ENCODE data around the gene GLUD1. TPM values are rescaled to one million over a fixed set of nuclear protein-coding genes. Genes with fewer than 3 reads are reported as not detected.
"Not testable (repeated sequence)": the region's sequence is repeated elsewhere in the genome, so short reads cannot be mapped to it uniquely, and the experiment has no call there.

Gene GLUD1
- total and polyA plus RNA-seq, 5 donors from 2014 or later: 122 to 157 (median 125) TPM

DNA sequence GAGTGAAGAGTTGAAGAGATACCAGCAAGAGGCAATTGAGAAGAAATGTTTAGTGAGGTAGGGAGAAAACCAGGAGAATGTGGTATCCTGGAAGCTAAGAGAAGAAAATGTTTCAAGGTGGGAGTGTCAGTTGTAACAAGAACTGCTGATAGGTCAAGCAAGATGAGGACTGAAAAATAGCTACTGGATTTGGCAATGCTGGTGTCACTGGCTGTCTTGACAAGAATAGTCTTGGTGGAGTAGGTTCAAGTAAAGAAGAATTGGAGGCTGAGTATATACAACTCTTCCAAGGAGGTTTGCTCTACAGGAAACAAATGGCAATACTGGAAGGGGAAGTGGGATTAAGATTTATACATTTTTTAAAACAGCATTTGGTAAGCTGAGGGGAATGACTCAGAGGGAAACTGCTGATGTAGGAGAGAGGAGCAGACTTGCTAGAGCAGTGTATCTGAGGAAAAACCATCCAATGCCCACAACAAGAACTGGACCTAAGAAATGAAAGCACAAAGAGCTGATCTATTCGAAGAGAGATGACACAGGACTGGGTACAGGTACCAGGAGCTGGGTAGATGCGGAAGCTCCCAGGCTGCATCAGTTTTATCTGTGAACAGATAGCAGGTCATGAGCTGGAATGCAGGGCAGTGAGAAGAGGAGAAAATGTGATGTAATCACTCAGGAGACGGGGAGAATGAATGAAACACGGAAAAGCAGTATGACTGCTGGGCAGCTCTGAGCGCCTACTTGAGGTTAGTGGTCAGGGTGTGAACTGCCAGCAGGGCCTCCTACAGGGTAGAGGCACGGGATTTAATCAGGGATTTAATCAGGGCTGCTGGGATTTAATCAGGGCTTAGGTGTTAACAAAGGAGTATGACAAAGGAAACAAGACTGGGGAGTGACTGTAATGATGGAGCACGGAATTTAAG, 40.0 kb downstream of the GLUD1 start:
- no peaks in the 10 kb centered on the region for H3K9me3 Mint-ChIP-seq
- ATAC-seq (ENCODE audit: low read depth in 2 of 2): no peak
- no peak overlapping the region for H3K27ac ChIP-seq (ENCODE audit: insufficient read depth, low read length, poor library complexity, severe bottlenecking)
- H3K4me3 ChIP-seq (ENCODE audit: low read depth, low read length): no peak overlapping the region
- H3K27me3 Mint-ChIP-seq: no peaks in the 10 kb centered on the region
- H3K27ac Mint-ChIP-seq: no peak overlapping the region
- H3K36me3 Mint-ChIP-seq: peaks cover 37% of the 10 kb centered on the region
- H3K4me1 ChIP-seq (ENCODE audit: control insufficient read depth, insufficient read depth, low read length, poor library complexity, severe bottlenecking): no peaks in the 10 kb centered on the region
- H3K27me3 ChIP-seq (ENCODE audit: control insufficient read depth, insufficient read depth, low read length): no peaks in the 10 kb centered on the region
- H3K36me3 ChIP-seq (ENCODE audit: control insufficient read depth, insufficient read depth, low read length): peaks cover 89% of the 10 kb centered on the region
- no peaks in the 10 kb centered on the region for H3K4me1 Mint-ChIP-seq
- no peaks in the 10 kb centered on the region for H3K9me3 ChIP-seq (ENCODE audit: control insufficient read depth in 2 of 2, low read length in 2 of 2)
- no peak for DNase-seq
- H3K4me3 Mint-ChIP-seq: no peak overlapping the region

GRCh38 chr10:87053577-87054181, 41.0 kb downstream of the GLUD1 start:
- H3K4me3 Mint-ChIP-seq: no peak overlapping the region
- peaks cover 31% of the 10 kb centered on the region for H3K36me3 Mint-ChIP-seq
- Histone ChIP-seq H3K27me3 (ENCODE audit: control insufficient read depth, insufficient read depth, low read length) (no peaks in the 10 kb centered on the region), H3K4me3 (ENCODE audit: low read depth, low read length) (no peak overlapping the region), H3K27ac (ENCODE audit: insufficient read depth, low read length, poor library complexity, severe bottlenecking) (no peak overlapping the region), H3K9me3 (ENCODE audit: control insufficient read depth in 2 of 2, low read length in 2 of 2) (no peaks in the 10 kb centered on the region), H3K4me1 (ENCODE audit: control insufficient read depth, insufficient read depth, low read length, poor library complexity, severe bottlenecking) (no peaks in the 10 kb centered on the region), H3K36me3 (ENCODE audit: control insufficient read depth, insufficient read depth, low read length) (peaks cover 89% of the 10 kb centered on the region)
- H3K27me3 Mint-ChIP-seq: no peaks in the 10 kb centered on the region
- H3K9me3 Mint-ChIP-seq: no peaks in the 10 kb centered on the region
- H3K27ac Mint-ChIP-seq: peak overlapping the region in 1 of 3 donors; percentile 38
- no peaks in the 10 kb centered on the region for H3K4me1 Mint-ChIP-seq
- no peak for DNase-seq
- ATAC-seq (ENCODE audit: low read depth in 2 of 2): no peak

GRCh38 chr10:87053111-87053510, 41.5 kb downstream of the GLUD1 start:
- Mint-ChIP-seq H3K4me1 (no peaks in the 10 kb centered on the region), H3K4me3 (no peak overlapping the region), H3K27me3 (no peaks in the 10 kb centered on the region), H3K27ac (peak overlapping the region in 1 of 3 donors; percentile 38), H3K36me3 (peaks cover 28% of the 10 kb centered on the region), H3K9me3 (no peaks in the 10 kb centered on the region)
- Histone ChIP-seq H3K9me3 (ENCODE audit: control insufficient read depth in 2 of 2, low read length in 2 of 2) (no peaks in the 10 kb centered on the region), H3K4me3 (ENCODE audit: low read depth, low read length) (no peak overlapping the region), H3K27ac (ENCODE audit: insufficient read depth, low read length, poor library complexity, severe bottlenecking) (no peak overlapping the region), H3K36me3 (ENCODE audit: control insufficient read depth, insufficient read depth, low read length) (peaks cover 88% of the 10 kb centered on the region), H3K4me1 (ENCODE audit: control insufficient read depth, insufficient read depth, low read length, poor library complexity, severe bottlenecking) (no peaks in the 10 kb centered on the region), H3K27me3 (ENCODE audit: control insufficient read depth, insufficient read depth, low read length) (no peaks in the 10 kb centered on the region)
- ATAC-seq (ENCODE audit: low read depth in 2 of 2) (no peak), DNase-seq (no peak)

DNA sequence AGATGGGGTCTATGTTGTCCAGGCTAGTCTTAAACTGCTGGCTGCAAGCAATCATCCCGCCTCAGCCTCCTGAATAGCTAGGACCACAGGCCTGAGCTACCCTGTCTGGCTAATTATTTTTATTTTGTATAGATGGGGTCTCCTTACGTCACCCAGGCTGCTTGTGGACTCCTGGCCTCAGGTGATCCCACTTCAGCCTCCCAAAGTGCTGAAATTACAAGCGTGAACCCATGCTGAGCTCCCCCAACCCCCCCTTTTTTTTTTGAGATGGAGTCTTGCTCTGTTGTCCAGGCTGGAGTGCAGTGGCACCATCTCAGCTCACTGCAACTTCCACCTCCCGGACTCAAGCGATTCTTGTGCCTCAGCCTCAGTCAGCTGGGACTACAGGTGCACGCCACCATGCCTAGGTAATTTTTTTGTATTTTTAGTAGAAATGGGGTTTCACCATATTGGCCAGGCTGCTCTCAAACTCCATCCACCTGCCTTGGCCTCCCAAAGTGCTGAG, 49.2 kb downstream of the GLUD1 start:
- ATAC-seq (ENCODE audit: low read depth in 2 of 2) (no peak), DNase-seq (no peak)
- Mint-ChIP-seq H3K36me3 (peaks cover 35% of the 10 kb centered on the region), H3K4me1 (no peaks in the 10 kb centered on the region), H3K9me3 (peaks cover 0 to 3% (median 0%) of the 10 kb centered on the region in 7 donors), H3K27ac (peak overlapping the region in 2 of 3 donors; percentile 42 to 44), H3K4me3 (no peak overlapping the region), H3K27me3 (no peaks in the 10 kb centered on the region)
- no peaks in the 10 kb centered on the region for H3K9me3 ChIP-seq (ENCODE audit: control insufficient read depth in 2 of 2, low read length in 2 of 2)
- no peaks in the 10 kb centered on the region for H3K27me3 ChIP-seq (ENCODE audit: control insufficient read depth, insufficient read depth, low read length)
- H3K36me3 ChIP-seq (ENCODE audit: control insufficient read depth, insufficient read depth, low read length): peaks cover 41% of the 10 kb centered on the region
- H3K27ac ChIP-seq (ENCODE audit: insufficient read depth, low read length, poor library complexity, severe bottlenecking): no peak overlapping the region
- H3K4me3 ChIP-seq (ENCODE audit: low read depth, low read length): no peak overlapping the region
- no peaks in the 10 kb centered on the region for H3K4me1 ChIP-seq (ENCODE audit: control insufficient read depth, insufficient read depth, low read length, poor library complexity, severe bottlenecking)

GRCh38 chr10:87043579-87043978, 51.1 kb downstream of the GLUD1 start:
- not testable (repeated sequence) for H3K27ac Mint-ChIP-seq; H3K9me3 ChIP-seq (ENCODE audit: control insufficient read depth in 2 of 2, low read length in 2 of 2); ATAC-seq (ENCODE audit: low read depth in 2 of 2); H3K27me3 ChIP-seq (ENCODE audit: control insufficient read depth, insufficient read depth, low read length); H3K27me3 Mint-ChIP-seq; H3K4me3 Mint-ChIP-seq; H3K9me3 Mint-ChIP-seq; H3K4me3 ChIP-seq (ENCODE audit: low read depth, low read length); DNase-seq; H3K27ac ChIP-seq (ENCODE audit: insufficient read depth, low read length, poor library complexity, severe bottlenecking); H3K4me1 ChIP-seq (ENCODE audit: control insufficient read depth, insufficient read depth, low read length, poor library complexity, severe bottlenecking); H3K4me1 Mint-ChIP-seq
- H3K36me3 ChIP-seq (ENCODE audit: control insufficient read depth, insufficient read depth, low read length): peaks cover 22% of the 10 kb centered on the region
- peaks cover 27% of the 10 kb centered on the region for H3K36me3 Mint-ChIP-seq

DNA sequence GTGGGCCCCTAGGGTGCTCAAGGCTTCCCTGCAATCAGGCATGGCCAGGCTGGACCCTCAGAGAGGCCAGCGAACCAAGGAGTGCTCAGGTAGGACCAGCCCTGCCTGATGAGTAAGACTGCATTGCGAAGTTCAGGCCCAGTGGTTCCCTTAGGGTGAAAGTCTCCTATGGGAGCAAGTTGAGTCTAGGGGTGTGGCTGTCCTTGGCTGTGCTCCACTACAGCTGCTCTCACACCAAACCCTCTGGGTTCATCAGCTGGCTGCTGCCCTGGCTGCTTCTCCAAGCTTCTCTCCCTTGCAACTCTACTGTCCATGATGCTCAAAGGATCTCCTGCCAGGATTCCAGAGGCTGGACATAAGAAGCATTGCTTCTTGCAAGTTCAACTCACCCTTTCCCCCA, 55.9 kb downstream of the GLUD1 start:
- Mint-ChIP-seq H3K36me3 (peaks cover 11% of the 10 kb centered on the region), H3K9me3 (peaks cover 0 to 5% (median 0%) of the 10 kb centered on the region in 7 donors), H3K27ac (no peak overlapping the region), H3K4me1 (no peaks in the 10 kb centered on the region), H3K27me3 (peaks cover 9% of the 10 kb centered on the region), H3K4me3 (no peak overlapping the region)
- no peak overlapping the region for H3K27ac ChIP-seq (ENCODE audit: insufficient read depth, low read length, poor library complexity, severe bottlenecking)
- no peak overlapping the region for H3K4me3 ChIP-seq (ENCODE audit: low read depth, low read length)
- H3K36me3 ChIP-seq (ENCODE audit: control insufficient read depth, insufficient read depth, low read length): no peaks in the 10 kb centered on the region
- no peaks in the 10 kb centered on the region for H3K4me1 ChIP-seq (ENCODE audit: control insufficient read depth, insufficient read depth, low read length, poor library complexity, severe bottlenecking)
- H3K27me3 ChIP-seq (ENCODE audit: control insufficient read depth, insufficient read depth, low read length): peaks cover 3% of the 10 kb centered on the region
- H3K9me3 ChIP-seq (ENCODE audit: control insufficient read depth in 2 of 2, low read length in 2 of 2): no peaks in the 10 kb centered on the region
- DNase-seq (no peak), ATAC-seq (ENCODE audit: low read depth in 2 of 2) (no peak)

DNA sequence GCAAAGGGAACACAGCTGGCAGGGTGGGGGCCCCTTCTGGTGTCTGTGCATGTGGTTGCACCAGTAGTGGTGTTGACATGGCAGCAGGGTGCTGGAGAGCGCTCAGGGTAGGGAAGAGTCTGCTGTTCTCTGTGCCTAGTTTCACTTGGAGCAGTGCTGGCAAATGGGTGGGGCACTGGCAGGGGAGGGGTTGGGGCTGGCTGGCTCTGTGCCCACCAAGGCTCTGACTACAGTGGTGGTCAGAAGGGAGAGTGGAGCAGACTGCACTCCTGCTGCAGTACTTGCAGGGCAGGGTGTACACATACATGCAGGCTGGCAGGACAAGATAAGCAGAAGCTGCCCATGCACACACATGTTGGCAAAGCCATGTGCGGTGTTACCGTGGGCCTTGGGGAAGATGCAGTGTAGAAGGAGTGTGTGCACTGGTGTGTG, 56.3 kb downstream of the GLUD1 start:
- DNase-seq: no peak
- Histone ChIP-seq H3K27ac (ENCODE audit: insufficient read depth, low read length, poor library complexity, severe bottlenecking) (no peak overlapping the region), H3K4me1 (ENCODE audit: control insufficient read depth, insufficient read depth, low read length, poor library complexity, severe bottlenecking) (no peaks in the 10 kb centered on the region), H3K4me3 (ENCODE audit: low read depth, low read length) (no peak overlapping the region), H3K36me3 (ENCODE audit: control insufficient read depth, insufficient read depth, low read length) (no peaks in the 10 kb centered on the region), H3K9me3 (ENCODE audit: control insufficient read depth in 2 of 2, low read length in 2 of 2) (no peaks in the 10 kb centered on the region), H3K27me3 (ENCODE audit: control insufficient read depth, insufficient read depth, low read length) (peaks cover 3% of the 10 kb centered on the region)
- Mint-ChIP-seq H3K4me3 (no peak overlapping the region), H3K27me3 (peaks cover 11% of the 10 kb centered on the region), H3K36me3 (peaks cover 10% of the 10 kb centered on the region), H3K27ac (no peak overlapping the region), H3K9me3 (peaks cover 0 to 5% (median 0%) of the 10 kb centered on the region in 7 donors), H3K4me1 (no peaks in the 10 kb centered on the region)
- ATAC-seq (ENCODE audit: low read depth in 2 of 2): no peak
